Activated CD8-positive, alpha-beta memory T cell treated with anti-CD3 and anti-CD28 coated beads, Interleukin-2, amount 50 U/mL, for 1 hour (primary cell): ENCODE measurements around the gene DSE.

ENCODE experiments used
- DNase-seq: peaks from one replicate; pipeline ENCODE4 v3.0.0-alpha.2; 2020; ENCODE audit errors: extremely low read depth

The DSE gene

GRCh38 chr6:116476002-116476678 lies 105.4 kb downstream of the DSE start:
- DNase-seq: no peak

- no peak for DNase-seq
These were observed 112.0 kb downstream of the DSE start for GRCh38 chr6:116482780-116483179.

- no peak for DNase-seq
These were observed 112.9 kb downstream of the DSE start for GRCh38 chr6:116483616-116484015.

- DNase-seq: no peak
These were observed 114.9 kb downstream of the DSE start for GRCh38 chr6:116485559-116486184.

GRCh38 chr6:116491610-116492330 lies 121.0 kb downstream of the DSE start:
- no peak for DNase-seq

- no peak for DNase-seq
These were observed 121.8 kb downstream of the DSE start for GRCh38 chr6:116492331-116493067.
